HG03196 (cell line): ENCODE results near the gene INPP4B.

Experiments
- ATAC-seq: cut with Tn5 transposase; IDR thresholded peaks from one replicate; pipeline ENCODE4 v1.9.1; 2021; ENCODE audit not compliant: unreplicated experiment

Gene INPP4B

DNA sequence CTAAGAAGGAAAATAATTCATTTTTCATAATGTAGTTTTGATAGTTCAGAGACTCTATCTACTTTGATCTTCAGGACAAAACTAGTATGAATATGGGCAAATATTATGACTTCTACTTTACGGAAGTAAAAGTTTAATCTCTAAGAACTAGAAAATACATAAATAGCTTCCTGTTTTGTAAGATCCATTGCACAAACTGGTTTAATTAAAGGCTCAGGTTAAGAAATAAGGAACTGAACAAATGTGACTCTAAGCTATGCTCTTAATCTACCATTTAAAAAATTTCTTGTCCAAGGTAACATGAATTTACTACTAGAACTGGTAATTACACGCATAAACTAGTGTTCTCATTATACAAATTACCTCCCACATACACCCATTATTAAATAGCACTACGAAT lies 360.6 kb downstream of the INPP4B start:
- no peak for ATAC-seq

DNA sequence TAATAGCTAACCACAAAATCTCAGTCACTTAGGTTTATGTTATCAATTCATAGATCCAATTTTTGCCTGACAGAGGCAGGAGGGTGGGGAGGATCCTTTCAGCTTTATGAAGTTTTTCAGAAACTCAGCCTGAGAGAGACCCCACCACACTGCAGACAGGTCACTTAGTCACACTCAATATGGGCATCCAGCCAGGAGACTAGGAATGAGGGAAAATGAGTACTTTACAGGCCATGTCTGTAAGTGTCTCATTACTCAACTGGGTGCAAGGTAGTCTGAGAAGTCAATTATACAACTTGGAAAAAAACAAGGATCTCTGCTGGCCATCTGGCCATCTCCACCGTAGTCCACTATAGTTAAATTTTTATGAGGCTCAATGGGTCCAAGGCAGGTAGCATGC lies 365.9 kb downstream of the INPP4B start:
- no peak for ATAC-seq

DNA sequence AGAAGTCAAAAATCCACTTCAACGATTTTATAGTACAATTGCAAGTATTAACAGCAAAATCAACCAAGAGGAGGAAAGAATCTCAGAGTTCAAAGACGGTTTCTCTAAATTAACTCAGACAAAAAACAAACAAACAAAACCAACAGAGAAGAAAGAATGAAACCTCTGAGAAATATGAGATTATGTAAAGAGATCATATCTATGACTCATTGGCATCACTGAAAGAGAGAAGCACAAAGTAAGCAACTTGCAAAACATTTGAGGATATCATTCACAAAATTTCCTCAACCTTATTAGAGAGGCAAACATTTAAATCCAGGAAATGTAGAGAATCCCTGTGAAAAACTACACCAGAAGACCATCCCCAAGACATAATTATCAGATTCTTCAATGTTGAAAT lies 370.4 kb downstream of the INPP4B start:
- no peak for ATAC-seq

DNA sequence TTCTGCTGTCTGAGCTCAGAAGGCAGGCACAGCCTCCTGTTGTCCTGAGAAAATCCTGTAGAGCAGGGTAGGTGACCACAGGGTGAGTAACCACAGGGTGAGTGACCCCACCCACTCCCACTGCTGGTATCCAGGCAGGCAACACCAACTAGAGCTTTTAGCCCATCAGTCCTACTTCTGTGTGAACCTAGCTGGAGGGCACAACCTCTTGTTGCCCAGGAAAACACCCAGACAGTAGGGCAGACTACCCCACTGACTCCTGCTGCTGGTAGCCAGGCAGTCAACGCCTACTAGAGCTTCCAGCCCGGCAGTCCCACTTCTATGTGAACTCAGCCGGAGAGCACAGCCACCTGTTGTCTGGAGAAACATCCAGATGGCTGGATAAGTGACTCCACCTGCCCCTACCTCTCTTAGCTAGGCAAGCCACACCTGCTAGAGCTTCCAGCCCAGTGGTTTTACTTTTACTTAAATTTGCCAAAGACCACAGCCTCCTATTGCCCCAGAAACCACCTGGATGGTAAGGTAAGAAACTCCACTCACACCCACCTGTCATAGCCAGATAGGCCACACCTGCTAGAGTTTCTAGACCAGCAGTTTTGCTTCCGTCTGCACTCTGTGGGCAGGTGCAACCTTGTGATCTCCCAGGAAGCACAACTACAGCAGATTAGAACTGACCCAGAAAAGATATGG lies 371.6 kb downstream of the INPP4B start:
- no peak for ATAC-seq

DNA sequence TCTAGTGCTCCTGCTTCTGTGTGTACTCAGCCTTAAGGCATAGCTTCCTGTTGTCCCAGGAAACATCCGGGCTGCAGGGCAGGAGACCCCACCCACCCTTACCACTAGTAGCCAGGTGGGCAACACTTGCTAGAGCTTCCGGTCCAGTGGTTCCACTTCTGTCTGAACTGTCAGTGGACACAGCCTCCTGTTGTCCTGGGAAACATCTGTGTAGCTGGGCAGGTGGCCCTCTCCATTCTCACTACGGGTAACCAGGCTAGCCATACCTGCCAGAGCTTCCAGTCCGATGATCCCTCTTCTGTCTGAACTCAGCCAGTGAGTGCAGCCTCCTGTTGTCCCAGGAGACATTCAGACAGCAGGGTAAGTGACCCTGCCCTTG lies 372.2 kb downstream of the INPP4B start:
- no peak for ATAC-seq

DNA sequence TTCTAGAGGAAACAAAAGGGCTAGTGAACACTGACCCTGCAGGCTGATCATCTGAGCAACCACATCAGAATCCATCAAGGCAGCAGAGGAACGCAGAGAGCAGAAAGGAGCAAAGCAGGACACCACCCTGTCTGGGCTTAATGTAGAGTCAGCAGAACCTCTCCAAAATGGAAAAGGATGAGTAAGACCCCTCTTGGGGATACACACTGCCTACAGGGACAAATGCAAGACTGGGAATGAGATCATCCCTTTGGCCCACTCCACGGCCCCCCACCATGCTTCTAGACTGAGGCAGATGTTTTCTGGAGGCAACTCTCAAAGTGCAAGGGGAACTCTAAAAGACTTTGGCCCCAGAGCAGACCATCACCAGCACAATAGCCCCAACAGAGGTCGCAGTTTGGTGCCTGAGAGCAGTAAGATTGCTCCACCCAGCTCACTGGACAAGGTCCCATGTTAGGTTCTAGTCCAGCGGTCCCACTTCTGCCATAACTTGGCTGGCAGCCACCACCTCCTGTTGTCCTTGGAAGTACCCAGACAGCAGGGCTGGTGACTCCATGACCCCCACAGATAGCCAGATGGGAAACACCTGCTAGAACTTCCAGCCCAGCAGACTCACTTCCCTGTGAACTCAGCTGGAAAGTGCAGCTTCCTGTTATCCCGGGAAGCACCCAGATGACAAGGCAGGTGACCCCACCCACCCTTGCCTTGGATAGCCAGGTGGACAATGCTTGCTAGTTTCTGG lies 372.7 kb downstream of the INPP4B start:
- ATAC-seq = no peak

DNA sequence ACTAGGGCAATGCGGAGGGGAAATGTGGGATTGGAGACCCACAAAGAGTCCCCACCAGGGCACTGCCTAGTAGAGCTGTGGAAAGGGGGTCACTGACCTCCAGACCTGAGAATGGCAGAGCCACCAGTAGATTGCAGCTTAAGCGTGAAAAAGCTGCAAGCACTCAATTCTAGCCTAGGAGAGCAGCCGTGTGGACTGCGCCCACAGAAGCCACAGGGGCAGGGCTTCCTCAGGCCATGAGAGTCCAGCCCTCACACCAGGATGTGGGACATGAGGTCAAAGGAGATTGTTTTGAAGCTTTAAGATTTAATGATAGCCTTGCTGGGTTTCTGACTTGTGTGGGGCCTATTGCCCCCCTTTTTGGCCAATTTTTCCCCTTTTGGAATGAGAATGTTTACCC lies 379.0 kb downstream of the INPP4B start:
- ATAC-seq = no peak

DNA sequence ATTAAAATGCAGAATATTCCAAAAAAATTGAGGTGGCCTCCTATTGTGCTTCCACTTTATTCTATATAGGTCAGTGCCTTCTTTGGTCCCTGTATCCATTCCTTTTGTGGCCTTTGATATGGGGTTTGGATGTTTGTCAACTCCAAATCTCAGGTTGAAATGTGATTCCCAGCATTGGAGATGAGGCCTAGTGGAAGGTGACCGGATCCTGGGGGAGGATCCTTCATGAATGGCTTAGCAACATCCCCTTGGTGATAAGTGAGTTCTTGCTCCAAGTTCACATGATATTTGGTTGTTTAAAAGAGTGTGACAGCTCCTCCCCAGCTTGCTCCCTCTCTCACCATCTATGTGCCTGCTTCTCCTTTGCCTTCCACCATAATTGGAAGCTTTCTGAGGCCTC lies 380.6 kb downstream of the INPP4B start:
- ATAC-seq = no peak

DNA sequence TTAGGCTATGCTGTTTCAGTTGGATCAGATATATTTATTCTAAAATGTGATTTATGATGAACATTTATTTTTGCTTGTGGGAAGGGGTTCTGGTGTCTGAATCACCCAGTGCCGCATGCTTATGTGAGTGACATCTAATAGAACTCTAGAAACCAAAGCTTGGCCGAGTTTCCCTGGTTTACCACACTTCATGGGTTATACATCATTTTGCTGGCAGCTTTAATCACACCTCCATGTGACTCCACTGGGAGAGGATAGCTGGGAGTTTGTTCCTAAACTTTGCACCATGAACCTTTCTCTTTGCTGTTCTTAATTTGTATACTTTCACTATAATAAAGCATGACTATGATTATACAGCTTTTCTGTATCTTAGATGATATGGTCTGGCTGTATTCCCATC lies 382.9 kb downstream of the INPP4B start:
- no peak for ATAC-seq

DNA sequence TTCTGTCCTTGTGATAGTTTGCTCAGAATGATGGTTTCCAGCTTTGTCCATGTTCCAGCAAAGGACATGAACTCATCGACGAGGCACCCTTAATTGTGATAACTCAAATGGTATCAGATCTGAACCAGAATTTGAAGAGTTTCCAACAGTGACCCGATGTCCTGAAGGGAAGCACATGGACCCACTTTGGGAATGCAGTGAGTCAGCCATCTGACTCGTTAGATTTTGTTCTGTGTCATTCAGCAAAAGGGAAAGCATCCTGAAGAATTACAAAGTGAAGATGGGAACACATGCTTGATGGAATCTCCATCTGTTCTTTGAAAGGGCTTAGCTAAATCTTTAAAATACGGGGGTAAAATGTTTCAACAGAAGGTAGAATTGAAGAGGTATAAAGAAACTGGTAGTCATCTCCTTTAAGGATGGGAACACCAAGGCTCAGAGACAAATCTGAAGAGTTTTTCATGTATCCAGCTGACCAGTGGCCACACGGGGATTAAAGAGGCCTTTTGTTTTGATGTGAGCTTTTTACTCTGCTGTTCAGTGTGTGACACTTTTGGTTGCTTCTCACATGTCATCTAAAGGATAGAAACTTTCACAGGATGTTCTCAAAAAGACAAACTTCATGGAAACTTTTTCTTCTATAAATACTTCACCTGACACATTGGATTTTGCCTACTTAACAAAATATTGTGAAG lies 393.8 kb downstream of the INPP4B start:
- no peak for ATAC-seq

DNA sequence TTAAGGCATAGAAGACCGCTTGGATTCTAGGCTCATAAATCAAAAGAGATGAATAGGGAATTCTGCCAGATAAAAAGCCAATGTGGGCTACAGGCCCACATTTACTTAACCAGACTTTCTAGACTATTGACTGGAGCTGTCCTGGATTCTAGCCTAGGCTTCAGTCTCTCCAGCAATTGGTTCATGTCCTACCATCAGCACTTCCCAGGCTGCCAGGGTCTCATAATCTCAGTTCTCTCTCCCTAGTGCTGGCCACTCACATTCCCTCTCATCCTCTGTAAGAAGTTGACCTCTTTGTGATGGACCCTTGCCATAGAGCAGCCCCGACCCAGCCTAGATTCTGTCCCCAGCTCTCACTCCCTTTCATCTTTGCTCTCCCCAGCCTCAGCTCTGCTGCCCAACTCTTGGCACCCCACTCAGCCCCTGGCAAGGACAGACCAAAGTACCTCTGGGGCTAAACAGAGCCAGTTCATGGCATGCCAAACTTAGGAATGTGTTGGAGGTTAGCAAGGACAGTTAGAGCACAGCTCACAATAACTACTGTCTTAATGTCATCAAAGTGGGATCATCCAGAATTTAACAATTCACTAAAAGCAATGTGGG lies 396.2 kb downstream of the INPP4B start:
- ATAC-seq = no peak

DNA sequence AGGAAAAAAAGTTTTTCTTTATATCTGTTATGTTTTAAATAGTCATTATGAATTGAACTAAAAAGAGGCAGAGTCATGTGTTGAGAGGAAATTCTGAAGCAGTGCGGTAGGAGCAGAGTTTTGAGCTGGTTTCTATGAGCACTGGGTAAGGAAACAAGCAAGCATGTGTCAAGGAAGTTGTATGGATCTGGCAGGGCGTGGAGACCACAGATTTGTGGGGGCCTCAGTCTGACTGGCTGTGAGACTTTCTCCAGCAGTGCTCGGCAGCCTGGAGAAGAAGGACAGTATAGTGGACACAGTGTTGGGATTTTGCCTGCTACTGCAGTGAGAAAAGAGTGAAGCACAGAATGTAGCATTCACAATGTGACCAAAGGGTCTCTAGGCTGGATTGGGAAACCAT lies 399.1 kb downstream of the INPP4B start:
- ATAC-seq = no peak

DNA sequence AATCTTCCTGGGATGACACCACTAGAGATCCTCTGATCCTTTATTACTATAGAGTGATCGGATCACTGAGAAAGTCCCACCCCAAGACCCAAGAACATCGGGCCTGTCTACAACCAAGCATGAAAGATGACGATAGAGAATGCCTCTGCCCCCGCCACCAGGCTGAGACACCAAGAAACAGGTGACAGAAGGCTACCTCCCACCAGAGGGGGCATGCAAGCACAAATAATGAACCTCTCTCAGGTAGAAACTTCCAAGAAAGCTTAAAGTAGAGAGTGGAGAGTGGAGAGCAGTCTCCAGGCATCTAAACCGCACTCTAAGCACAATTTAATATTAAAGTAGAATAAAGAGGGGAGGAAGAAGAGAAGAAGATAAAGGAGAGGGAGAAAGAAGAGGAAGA lies 402.6 kb downstream of the INPP4B start:
- ATAC-seq = no peak

DNA sequence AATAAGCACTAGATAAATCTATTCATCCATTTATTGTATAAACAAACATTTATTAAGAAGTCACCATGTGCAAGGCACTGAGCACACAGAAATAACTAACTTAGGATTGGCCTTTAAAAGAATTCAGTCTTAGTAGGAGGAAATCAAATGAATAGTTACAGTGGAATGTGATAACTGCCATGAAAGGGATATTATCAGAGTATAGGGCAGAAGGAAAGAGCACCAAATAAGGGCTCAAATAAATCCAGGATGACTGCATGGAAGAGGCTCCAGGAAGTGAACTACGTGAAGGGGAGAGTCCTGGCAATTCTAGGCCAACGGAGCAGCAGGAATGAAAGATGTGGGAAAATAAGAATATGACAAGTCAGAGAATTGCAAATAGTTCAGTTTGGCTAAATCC lies 406.0 kb downstream of the INPP4B start:
- ATAC-seq = no peak

DNA sequence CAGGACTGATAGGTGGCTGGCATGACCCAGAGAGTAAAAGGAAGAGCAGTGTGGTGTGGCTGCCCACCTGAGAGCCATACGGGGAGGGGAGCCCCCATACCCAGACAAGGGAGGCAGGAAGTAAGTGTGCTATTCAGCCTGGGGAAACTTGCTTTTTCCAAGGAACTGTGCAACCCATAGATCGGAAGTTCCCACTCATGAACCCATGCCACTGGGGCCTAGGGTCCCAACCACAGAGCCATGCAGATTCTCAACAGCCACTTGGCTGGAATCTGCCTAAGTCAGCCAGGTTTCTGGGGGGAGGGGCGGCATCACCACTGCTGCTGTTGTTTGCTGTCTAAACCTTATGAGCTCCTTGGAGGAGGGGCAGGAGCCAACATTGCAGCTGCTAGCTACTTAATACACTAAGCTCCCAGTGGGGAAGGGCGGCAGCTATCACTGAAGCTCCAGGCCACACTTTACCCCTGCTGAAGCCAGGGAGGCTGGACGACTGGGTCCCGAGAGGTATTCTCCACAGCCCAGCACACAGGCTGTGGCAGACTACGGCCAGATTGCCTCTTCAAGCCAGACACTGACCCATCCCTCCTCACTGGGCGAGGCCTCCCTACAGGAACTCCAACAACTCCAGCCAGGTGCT lies 410.4 kb downstream of the INPP4B start:
- ATAC-seq = no peak

DNA sequence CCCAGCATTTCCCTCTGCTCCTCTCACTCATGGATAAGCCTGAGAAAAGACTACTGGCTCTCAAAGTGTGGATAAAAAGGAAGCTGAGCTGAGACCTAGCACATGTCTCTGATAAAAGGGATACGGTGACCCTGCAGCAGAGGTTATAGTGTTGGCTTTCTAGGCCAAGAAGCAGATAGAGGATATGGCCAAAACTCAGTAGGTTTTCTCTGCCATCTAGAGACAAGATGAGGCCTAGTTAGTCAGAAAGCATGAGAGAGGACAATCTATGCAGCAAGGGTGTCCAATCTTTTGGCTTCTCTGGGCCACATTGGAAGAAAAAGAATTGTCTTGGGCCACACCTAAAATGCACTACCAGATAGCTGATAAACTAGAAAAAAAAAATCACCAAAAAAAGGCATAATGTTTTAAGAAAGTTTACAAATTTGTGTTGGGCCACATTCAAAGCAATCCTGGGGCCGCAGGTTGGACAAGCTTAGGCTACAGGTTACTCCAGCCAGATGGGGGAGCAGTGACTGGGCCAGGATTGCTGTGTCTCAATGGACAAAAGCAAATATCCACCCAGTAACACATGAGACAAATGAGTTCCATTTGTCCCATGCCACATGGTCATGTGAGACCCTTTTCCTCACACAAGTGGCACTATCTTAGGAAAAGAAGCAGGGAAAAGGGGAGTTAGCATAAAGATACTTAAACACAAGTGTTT lies 411.4 kb downstream of the INPP4B start:
- ATAC-seq = no peak

DNA sequence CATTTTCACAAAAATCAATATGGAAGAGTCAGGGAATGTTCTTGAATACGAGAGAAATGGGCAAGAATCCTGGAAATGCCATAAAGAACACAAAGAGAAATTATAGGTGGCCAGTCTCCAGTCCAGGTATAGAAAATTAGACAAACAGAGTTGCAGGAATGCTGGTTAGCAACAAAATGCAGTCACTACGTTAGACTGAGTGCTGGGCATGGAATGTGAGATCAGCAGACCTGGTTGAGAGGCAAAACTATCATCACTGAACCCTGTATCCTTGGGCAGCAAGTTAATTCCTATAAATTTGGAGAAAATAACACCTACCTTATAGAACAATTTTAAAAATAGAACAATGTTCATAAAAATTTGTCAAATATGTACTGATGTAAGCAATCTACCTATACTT lies 417.4 kb downstream of the INPP4B start:
- ATAC-seq = no peak

DNA sequence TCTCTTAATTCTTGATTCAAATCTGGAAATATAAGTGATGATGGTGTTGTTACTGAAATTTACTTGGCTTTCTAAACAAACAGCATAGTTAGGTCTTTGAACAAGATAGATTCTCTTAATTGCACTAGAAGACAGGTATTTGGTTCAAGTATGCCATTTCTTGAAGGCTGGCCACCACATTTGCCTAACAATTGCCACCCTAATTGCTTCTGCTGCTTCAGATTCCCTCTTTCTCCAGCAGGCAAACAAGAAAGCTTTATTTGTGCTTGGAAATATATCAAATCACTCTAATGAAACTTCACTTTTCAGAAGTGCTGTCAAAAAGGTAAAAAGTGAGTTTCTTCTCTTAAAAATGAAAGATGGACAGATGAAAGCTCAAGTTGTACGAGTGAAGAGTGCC lies 418.6 kb downstream of the INPP4B start:
- no peak for ATAC-seq

DNA sequence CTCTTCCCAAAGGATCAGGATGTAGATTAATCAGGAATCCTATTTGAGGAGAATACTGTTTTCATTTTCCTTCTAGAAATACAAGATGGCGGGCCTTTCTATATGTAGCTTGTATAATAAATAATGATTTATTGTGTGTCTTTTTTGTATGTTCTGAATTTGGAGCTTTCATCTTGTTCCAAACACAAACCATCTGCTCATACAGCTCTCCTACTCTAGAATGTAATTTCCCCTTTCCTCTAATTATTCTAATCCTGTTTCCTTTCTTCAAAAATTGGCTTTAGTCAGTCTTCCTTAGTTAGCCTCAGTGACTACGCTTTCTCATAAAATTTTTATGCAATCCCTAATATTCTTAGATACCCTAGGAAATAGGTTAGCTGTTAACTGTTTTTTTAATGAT lies 422.2 kb downstream of the INPP4B start:
- ATAC-seq = no peak

DNA sequence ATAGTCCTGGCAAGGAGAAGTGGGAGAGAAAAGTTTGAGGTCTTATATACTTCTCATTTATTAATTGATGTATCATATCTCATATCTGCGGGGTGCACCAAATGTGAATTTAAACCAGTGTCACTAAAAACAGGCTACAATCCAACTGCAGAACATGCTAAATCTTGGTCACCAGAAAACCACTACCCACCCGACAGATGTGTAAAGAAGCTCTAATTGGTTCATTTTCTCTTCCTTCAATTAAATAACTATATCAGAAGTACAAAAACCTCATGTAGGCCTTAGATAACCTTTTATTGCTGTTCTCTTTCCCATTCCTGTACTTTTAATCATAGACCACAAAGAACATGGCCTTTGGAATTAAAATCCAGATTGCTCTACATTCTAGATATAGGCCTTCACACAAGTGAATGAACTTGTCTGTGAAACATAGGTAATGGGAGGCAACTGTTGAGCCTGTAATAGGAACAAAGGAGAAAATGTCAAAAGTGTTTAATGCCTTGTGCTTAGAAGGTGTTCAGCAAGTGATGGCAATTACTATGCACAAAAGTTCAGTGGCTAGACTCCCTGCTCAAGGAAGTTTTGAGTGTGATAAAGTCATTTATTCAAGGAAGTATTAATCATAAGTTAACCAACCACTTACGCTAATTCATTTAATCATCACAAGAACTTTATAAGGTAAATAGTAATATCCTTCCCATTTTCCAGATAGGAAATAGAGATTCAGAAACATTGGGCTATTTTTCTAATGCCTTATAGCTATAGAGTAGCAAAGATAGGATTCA lies 425.6 kb downstream of the INPP4B start:
- no peak for ATAC-seq
